Smooth muscle cell (in vitro differentiated cells): Measurements from ENCODE around the gene CHAD. TPM values are rescaled to one million over a fixed set of nuclear protein-coding genes. Genes with fewer than 3 reads are reported as not detected.

ENCODE experiments used
- DNase-seq: peaks from one replicate; lab custom pipeline; 2025; ENCODE audit not compliant: unreplicated experiment; lab: John Stamatoyannopoulos, UW
- H2AFZ ChIP-seq: fragments of 200-600 bp; sonication (generic); 2 replicates; pipeline ENCODE4 v1.6.0; 2016; ENCODE audit warnings: antibody characterized with exemption, low read depth, mild to moderate bottlenecking
- H3F3A ChIP-seq: fragments of 200-600 bp; sonication (generic); 2 replicates; pipeline ENCODE4 v1.6.0; 2017; ENCODE audit warnings: antibody characterized with exemption, low read depth
- H3K27ac ChIP-seq: fragments of 200-600 bp; sonication (generic); 2 replicates; pipeline ENCODE4 v1.5.1; 2016; ENCODE audit warnings: low read depth, mild to moderate bottlenecking
- H3K27me3 ChIP-seq: fragments of 200-600 bp; sonication (generic); 2 replicates; pipeline ENCODE4 v1.6.1; 2016; ENCODE audit warnings: low read depth, mild to moderate bottlenecking
- H3K36me3 ChIP-seq: fragments of 200-600 bp; sonication (generic); 2 replicates; pipeline ENCODE4 v1.5.1; 2016; ENCODE audit warnings: low read depth
- H3K4me1 ChIP-seq: fragments of 200-600 bp; sonication (generic); 2 replicates; pipeline ENCODE4 v1.5.1; 2016; ENCODE audit warnings: low read depth
- H3K4me2 ChIP-seq: fragments of 200-600 bp; sonication (generic); 2 replicates; pipeline ENCODE4 v1.6.0; 2016; ENCODE audit warnings: mild to moderate bottlenecking
- H3K4me3 ChIP-seq: fragments of 200-600 bp; sonication (generic); 2 replicates; pipeline ENCODE4 v1.5.1; 2016; ENCODE audit warnings: mild to moderate bottlenecking
- H3K79me2 ChIP-seq: fragments of 200-600 bp; sonication (generic); 2 replicates; pipeline ENCODE4 v1.6.0; 2016; ENCODE audit warnings: low read depth, mild to moderate bottlenecking
- H3K9ac ChIP-seq: fragments of 200-600 bp; sonication (generic); 2 replicates; pipeline ENCODE4 v1.6.0; 2016; ENCODE audit warnings: low read depth
- H3K9me3 ChIP-seq: fragments of 200-600 bp; sonication (generic); replicated peaks from 2 replicates; pipeline ENCODE4 v1.5.1; 2016; ENCODE audit warnings: low read depth
- H4K20me1 ChIP-seq: fragments of 200-600 bp; sonication (generic); 2 replicates; pipeline ENCODE4 v1.6.0; 2016; ENCODE audit warnings: low read depth
- WGBS: methylation state at CpG from one replicate; pipeline ENCODE4 v1.1.7; 2016; ENCODE audit warnings: low lambda C conversion rate; 5-methylcytosine and 5-hydroxymethylcytosine counted together
- polyA plus RNA-seq: library from polyadenylated mRNA; unstranded; fragments of >200 nt; fragmentation: Nextera tagmentation; extraction: Ambion mirVana; gene quantifications from 2 replicates; pipeline ENCODE4 v1.2.1, GENCODE V29; 2016
- total RNA-seq: library from RNA; depleted of rRNA; stranded (reverse); fragments of >200 nt; gene quantifications from 2 replicates; pipeline ENCODE4 v1.2.3, GENCODE V29; 2014
- TF ChIP-seq, protein P1 (sequence below): fragments of 200-600 bp; sonication (generic); IDR thresholded peaks from 2 replicates; pipeline ENCODE4 v1.5.1; 2017; ENCODE audit warnings: borderline replicate concordance, mild to moderate bottlenecking, antibody characterized with exemption; ENCODE audit not compliant: insufficient read depth, poor library complexity, severe bottlenecking

Gene CHAD
- total and polyA plus RNA-seq, 2 experiments from 2014 or later, result 0.43 TPM; not detected in 1

- WGBS, result 82% methylated on average over 8 of the region's 8 CpGs
- Histone ChIP-seq H3K36me3 (no peaks in the 10 kb centered on the region), H2AFZ (no peak overlapping the region), H3K9me3 (no peaks in the 10 kb centered on the region), H3K27ac (no peak overlapping the region), H3F3A (peaks cover 3% of the 10 kb centered on the region), H3K27me3 (no peaks in the 10 kb centered on the region), H3K4me2 (no peak overlapping the region), H3K9ac (no peak overlapping the region), H3K4me1 (peaks cover 4% of the 10 kb centered on the region), H3K4me3 (no peak overlapping the region), H4K20me1 (no peaks in the 10 kb centered on the region), H3K79me2 (no peaks in the 10 kb centered on the region)
- DNase-seq, result no peak
- TF ChIP-seq, protein P1, sequence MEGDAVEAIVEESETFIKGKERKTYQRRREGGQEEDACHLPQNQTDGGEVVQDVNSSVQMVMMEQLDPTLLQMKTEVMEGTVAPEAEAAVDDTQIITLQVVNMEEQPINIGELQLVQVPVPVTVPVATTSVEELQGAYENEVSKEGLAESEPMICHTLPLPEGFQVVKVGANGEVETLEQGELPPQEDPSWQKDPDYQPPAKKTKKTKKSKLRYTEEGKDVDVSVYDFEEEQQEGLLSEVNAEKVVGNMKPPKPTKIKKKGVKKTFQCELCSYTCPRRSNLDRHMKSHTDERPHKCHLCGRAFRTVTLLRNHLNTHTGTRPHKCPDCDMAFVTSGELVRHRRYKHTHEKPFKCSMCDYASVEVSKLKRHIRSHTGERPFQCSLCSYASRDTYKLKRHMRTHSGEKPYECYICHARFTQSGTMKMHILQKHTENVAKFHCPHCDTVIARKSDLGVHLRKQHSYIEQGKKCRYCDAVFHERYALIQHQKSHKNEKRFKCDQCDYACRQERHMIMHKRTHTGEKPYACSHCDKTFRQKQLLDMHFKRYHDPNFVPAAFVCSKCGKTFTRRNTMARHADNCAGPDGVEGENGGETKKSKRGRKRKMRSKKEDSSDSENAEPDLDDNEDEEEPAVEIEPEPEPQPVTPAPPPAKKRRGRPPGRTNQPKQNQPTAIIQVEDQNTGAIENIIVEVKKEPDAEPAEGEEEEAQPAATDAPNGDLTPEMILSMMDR, result no peak
Measured at GRCh38 chr17:50495217-50495823, 26.6 kb upstream of the CHAD start.

- Histone ChIP-seq H3K4me3 (no peak overlapping the region), H3K9ac (no peak overlapping the region), H3K9me3 (no peaks in the 10 kb centered on the region), H3K79me2 (no peaks in the 10 kb centered on the region), H3K4me1 (peaks cover 4% of the 10 kb centered on the region), H3K27me3 (no peaks in the 10 kb centered on the region), H2AFZ (no peak overlapping the region), H3K36me3 (no peaks in the 10 kb centered on the region), H4K20me1 (no peaks in the 10 kb centered on the region), H3K4me2 (no peak overlapping the region), H3K27ac (no peak overlapping the region), H3F3A (no peaks in the 10 kb centered on the region)
- TF ChIP-seq, protein P1, result no peak
- DNase-seq, result no peak
- 47% methylated on average over 3 of the region's 3 CpGs for WGBS
Measured at GRCh38 chr17:50493744-50494143, 25.1 kb upstream of the CHAD start.

DNA sequence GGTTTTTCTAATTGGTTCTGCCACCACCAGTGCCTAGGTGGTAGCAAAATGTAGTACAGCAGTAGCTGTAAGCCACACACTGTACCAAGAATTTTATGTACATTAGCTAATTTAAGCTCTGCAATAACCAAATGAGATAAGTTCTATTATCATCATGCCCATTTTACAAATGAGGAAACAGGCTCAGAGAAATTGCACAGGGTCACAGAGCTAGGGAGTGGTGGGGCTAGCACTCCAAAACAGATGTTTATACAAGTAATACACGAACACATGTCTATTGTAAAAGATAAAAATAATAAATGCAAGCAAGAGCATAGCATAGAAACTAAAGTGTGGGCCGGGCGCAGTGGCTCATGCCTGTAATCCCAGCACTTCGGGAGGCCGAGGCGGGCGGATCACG is 23.5 kb upstream of the CHAD start:
- 96% methylated on average over 8 of the region's 8 CpGs for WGBS
- no peaks in the 10 kb centered on the region for H3K9me3 ChIP-seq

More for the DNA sequence above, 23.5 kb upstream of the CHAD start:
- Histone ChIP-seq H3K9ac (no peak overlapping the region), H3K27ac (no peak overlapping the region), H4K20me1 (no peaks in the 10 kb centered on the region), H3K4me3 (no peak overlapping the region), H3K4me2 (no peak overlapping the region), H2AFZ (no peak overlapping the region), H3F3A (no peaks in the 10 kb centered on the region), H3K4me1 (no peaks in the 10 kb centered on the region), H3K79me2 (no peaks in the 10 kb centered on the region), H3K36me3 (no peaks in the 10 kb centered on the region), H3K27me3 (no peaks in the 10 kb centered on the region)
- TF ChIP-seq, protein P1, result no peak
- DNase-seq, result no peak
